Mammary epithelial cell (primary cell): ENCODE measurements around the gene ZNF888.

ENCODE experiments used
- EZH2 ChIP-seq: IDR thresholded peaks from 2 replicates; pipeline ENCODE4 v1.6.1; 2012; ENCODE audit warnings: low read length, inconsistent platforms, borderline replicate concordance
- TF ChIP-seq, protein P1 (sequence below), 2 donors: IDR thresholded peaks in 1 of 2; conservative IDR thresholded peaks in 1 of 2; 2 replicates each; pipeline ENCODE4 v1.5.1; 2011 to 2012; ENCODE audit warnings: inconsistent platforms in 2 of 2, low read length in 2 of 2, mild to moderate bottlenecking in 2 of 2, control low read depth in 1 of 2, low read depth in 1 of 2; ENCODE audit not compliant: insufficient read depth in 1 of 2; ENCODE audit errors: extremely low read depth in 1 of 2

DNA sequence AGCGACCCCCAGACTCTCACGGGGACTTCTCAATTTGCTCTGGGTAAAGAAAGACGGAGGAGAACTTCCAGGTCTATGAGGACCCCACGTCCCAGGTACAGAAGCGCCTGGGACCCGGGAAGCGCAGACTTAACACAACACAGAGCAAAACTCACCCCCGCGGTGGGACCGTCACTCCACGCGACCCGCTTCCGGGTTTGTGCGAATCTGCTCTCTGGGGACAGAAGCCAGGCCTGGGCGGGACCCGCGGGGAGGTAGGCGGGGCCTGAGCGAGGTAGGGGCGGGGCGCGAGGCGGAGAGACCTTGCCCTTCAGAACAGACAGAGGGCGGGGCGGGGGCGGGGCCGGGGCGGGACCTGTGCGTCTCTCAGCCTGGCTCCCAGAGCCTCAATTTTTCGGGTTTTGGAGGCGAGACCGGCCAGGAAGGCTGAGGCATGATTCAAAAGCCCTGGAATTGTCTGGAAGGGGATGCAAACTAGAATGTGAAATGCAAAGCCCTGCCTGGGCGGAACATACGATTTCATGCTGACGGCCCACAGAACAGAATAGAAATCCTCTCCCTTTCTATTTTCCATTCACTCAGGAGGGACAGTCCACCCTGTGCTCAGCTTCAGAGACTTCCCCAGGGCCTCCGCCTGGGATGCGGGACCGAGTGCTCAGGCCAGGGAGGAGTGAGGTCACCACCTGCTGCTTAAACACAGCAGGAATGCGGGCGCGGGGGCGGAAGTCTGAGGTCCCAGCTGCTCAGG, 19.3 kb upstream of the ZNF888 start:
- TF ChIP-seq, protein P1, sequence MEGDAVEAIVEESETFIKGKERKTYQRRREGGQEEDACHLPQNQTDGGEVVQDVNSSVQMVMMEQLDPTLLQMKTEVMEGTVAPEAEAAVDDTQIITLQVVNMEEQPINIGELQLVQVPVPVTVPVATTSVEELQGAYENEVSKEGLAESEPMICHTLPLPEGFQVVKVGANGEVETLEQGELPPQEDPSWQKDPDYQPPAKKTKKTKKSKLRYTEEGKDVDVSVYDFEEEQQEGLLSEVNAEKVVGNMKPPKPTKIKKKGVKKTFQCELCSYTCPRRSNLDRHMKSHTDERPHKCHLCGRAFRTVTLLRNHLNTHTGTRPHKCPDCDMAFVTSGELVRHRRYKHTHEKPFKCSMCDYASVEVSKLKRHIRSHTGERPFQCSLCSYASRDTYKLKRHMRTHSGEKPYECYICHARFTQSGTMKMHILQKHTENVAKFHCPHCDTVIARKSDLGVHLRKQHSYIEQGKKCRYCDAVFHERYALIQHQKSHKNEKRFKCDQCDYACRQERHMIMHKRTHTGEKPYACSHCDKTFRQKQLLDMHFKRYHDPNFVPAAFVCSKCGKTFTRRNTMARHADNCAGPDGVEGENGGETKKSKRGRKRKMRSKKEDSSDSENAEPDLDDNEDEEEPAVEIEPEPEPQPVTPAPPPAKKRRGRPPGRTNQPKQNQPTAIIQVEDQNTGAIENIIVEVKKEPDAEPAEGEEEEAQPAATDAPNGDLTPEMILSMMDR (conservative IDR thresholded peaks at IDR 0.05 in 1 of 2, IDR thresholded peaks at IDR 0.05 in 1 of 2; ENCODE audit: extremely low read depth in 1 of 2, insufficient read depth in 1 of 2, low read depth in 1 of 2, low read length in 2 of 2), result no peak
- TF ChIP-seq EZH2, result no peak
